ENCODE measurements around the gene COL27A1.

DNA sequence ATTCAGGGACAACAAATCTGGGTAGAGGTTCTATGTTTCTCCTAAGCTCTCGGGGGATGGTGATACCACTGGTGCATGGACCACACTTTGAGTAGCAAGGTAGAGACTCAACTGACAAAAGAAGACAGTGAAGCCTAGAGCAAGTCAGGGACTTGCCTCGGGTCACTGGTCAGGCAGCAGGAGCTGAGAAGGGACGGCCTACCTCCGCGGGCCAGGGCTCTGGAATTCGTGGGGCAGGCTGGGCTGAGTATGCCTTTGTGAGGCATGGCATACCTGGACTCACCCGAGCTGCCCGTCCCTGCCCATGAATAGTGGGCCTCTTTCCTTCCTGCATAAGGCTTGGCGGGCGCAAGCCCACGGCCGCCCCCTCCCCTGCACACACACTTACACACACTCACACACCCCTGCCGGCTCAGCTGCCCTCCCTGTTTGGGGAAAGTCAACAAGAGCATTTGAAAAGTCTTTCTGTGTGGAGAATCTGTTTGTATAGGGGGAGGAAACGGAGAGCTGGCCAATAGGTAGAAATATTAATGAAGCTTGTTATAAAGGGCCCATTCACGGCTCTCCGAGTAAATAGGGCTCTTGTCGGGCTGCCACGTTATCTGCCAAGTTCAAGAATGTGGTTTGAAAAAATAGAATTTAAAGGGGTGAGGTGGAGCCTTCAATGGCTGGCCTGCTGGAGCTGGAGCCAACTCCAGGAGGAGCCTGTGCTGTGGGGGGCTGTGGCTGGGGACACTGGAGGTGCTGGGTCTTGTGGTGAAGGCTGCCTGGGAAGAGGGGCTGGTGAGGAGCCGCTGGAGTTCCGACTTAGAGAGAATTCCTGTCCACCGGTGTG, 37.1 kb upstream of the COL27A1 start:
- TF ChIP-seq, protein P1, sequence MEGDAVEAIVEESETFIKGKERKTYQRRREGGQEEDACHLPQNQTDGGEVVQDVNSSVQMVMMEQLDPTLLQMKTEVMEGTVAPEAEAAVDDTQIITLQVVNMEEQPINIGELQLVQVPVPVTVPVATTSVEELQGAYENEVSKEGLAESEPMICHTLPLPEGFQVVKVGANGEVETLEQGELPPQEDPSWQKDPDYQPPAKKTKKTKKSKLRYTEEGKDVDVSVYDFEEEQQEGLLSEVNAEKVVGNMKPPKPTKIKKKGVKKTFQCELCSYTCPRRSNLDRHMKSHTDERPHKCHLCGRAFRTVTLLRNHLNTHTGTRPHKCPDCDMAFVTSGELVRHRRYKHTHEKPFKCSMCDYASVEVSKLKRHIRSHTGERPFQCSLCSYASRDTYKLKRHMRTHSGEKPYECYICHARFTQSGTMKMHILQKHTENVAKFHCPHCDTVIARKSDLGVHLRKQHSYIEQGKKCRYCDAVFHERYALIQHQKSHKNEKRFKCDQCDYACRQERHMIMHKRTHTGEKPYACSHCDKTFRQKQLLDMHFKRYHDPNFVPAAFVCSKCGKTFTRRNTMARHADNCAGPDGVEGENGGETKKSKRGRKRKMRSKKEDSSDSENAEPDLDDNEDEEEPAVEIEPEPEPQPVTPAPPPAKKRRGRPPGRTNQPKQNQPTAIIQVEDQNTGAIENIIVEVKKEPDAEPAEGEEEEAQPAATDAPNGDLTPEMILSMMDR (IDR thresholded peaks at IDR 0.05) = no peak
- TF ChIP-seq, protein P2, sequence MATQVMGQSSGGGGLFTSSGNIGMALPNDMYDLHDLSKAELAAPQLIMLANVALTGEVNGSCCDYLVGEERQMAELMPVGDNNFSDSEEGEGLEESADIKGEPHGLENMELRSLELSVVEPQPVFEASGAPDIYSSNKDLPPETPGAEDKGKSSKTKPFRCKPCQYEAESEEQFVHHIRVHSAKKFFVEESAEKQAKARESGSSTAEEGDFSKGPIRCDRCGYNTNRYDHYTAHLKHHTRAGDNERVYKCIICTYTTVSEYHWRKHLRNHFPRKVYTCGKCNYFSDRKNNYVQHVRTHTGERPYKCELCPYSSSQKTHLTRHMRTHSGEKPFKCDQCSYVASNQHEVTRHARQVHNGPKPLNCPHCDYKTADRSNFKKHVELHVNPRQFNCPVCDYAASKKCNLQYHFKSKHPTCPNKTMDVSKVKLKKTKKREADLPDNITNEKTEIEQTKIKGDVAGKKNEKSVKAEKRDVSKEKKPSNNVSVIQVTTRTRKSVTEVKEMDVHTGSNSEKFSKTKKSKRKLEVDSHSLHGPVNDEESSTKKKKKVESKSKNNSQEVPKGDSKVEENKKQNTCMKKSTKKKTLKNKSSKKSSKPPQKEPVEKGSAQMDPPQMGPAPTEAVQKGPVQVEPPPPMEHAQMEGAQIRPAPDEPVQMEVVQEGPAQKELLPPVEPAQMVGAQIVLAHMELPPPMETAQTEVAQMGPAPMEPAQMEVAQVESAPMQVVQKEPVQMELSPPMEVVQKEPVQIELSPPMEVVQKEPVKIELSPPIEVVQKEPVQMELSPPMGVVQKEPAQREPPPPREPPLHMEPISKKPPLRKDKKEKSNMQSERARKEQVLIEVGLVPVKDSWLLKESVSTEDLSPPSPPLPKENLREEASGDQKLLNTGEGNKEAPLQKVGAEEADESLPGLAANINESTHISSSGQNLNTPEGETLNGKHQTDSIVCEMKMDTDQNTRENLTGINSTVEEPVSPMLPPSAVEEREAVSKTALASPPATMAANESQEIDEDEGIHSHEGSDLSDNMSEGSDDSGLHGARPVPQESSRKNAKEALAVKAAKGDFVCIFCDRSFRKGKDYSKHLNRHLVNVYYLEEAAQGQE (IDR thresholded peaks at IDR 0.05) = no peak
- TF ChIP-seq CBX8 (IDR thresholded peaks at IDR 0.05) = no peak
- no peak for TF ChIP-seq SMC3 (IDR thresholded peaks at IDR 0.05)

Data from A549 (cell line).